ENCODE results near the gene NBPF12.
"Not testable (repeated sequence)": the region's sequence is repeated elsewhere in the genome, so short reads cannot be mapped to it uniquely, and the experiment has no call there.

Gene NBPF12

GRCh38 chr1:146987502-146987901 lies 49.4 kb downstream of the NBPF12 start:
- DNase-seq, result not testable (repeated sequence)

- not testable (repeated sequence) for DNase-seq
Measured at GRCh38 chr1:146989455-146989854, 51.3 kb downstream of the NBPF12 start.

- DNase-seq, result not testable (repeated sequence)
Measured at GRCh38 chr1:147008495-147008894, 70.4 kb downstream of the NBPF12 start.

GRCh38 chr1:147026975-147027374 lies 88.9 kb downstream of the NBPF12 start:
- peak; percentile 53 for DNase-seq

- DNase-seq, result peak; percentile 37
Measured at GRCh38 chr1:147030066-147030653, 92.0 kb downstream of the NBPF12 start.

GRCh38 chr1:147039916-147040315 lies 101.8 kb downstream of the NBPF12 start:
- DNase-seq, result no peak

GRCh38 chr1:147042891-147043290 lies 104.8 kb downstream of the NBPF12 start:
- not testable (repeated sequence) for DNase-seq

GRCh38 chr1:147044511-147044910 lies 106.4 kb downstream of the NBPF12 start:
- not testable (repeated sequence) for DNase-seq

All from activated CD4-positive, alpha-beta T cell treated with anti-CD3 and anti-CD28 coated beads, Interleukin-10, Interleukin-2, amounts not matched to agents 100 ng/mL and 50 ng/mL, durations not matched to agents 16 hours and 8 hours (primary cell).